Fibroblast of villous mesenchyme (primary cell): ENCODE measurements around the gene KIZ. TPM values are rescaled to one million over a fixed set of nuclear protein-coding genes. Genes with fewer than 3 reads are reported as not detected.

ENCODE experiments used
- DNase-seq: peaks from one replicate; pipeline ENCODE4 v3.0.0-alpha.2; 2010; ENCODE audit warnings: low read depth
- H3K4me3 ChIP-seq: 2 replicates; pipeline ENCODE4 v1.5.1; 2011; ENCODE audit warnings: low read depth, mild to moderate bottlenecking, low read length
- total RNA-seq: library from RNA; depleted of rRNA; stranded (reverse); fragments of >200 nt; gene quantifications from 2 replicates; pipeline ENCODE4 v1.2.3, GENCODE V29; 2012
- TF ChIP-seq, protein P1 (sequence below): IDR thresholded peaks from 2 replicates; pipeline ENCODE4 v1.5.1; 2012; ENCODE audit warnings: low read depth, mild to moderate bottlenecking, low read length; ENCODE audit not compliant: insufficient read depth

The KIZ gene
- total RNA-seq, 1 donor: 15.5 TPM

DNA sequence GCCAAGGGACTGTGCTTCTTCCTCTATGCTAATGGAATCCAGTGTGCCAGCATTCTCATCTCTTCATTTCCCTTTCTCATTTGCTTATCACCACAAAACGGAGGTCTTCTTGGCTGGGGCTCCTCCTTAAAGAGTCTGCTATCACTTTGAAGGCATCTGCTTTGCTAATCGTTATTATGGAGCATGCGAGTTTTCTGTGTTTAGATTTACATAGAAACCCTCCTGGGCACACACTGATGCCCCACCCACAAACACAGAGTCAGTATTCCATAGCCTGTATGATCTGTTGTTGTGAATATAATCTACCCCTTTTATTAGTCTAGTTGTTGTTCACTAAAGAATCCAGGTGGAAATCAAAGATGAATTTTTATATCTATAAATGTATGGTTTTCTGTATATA, 93.8 kb downstream of the KIZ start:
- TF ChIP-seq, protein P1, sequence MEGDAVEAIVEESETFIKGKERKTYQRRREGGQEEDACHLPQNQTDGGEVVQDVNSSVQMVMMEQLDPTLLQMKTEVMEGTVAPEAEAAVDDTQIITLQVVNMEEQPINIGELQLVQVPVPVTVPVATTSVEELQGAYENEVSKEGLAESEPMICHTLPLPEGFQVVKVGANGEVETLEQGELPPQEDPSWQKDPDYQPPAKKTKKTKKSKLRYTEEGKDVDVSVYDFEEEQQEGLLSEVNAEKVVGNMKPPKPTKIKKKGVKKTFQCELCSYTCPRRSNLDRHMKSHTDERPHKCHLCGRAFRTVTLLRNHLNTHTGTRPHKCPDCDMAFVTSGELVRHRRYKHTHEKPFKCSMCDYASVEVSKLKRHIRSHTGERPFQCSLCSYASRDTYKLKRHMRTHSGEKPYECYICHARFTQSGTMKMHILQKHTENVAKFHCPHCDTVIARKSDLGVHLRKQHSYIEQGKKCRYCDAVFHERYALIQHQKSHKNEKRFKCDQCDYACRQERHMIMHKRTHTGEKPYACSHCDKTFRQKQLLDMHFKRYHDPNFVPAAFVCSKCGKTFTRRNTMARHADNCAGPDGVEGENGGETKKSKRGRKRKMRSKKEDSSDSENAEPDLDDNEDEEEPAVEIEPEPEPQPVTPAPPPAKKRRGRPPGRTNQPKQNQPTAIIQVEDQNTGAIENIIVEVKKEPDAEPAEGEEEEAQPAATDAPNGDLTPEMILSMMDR: no peak
- no peak overlapping the region for H3K4me3 ChIP-seq
- DNase-seq: no peak

DNA sequence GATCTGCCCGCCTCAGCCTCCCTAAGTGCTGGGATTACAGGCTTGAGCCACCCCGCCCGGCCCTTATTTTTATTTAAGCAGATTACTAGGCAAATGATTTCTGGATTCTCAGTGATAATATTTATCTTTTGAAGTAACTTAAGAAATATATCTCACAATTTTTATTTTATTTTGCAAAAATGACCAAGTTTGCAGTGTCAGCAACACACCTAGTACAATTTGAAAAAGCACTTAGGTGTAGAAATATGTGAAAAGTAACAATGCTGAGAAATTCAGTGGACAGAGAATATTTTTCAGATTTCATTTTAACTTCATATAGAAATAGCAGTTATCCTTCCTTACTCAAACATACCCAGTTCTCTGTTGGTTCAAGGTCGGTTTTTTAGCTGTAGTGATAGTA, 98.3 kb downstream of the KIZ start:
- DNase-seq: no peak
- TF ChIP-seq, protein P1: no peak

DNA sequence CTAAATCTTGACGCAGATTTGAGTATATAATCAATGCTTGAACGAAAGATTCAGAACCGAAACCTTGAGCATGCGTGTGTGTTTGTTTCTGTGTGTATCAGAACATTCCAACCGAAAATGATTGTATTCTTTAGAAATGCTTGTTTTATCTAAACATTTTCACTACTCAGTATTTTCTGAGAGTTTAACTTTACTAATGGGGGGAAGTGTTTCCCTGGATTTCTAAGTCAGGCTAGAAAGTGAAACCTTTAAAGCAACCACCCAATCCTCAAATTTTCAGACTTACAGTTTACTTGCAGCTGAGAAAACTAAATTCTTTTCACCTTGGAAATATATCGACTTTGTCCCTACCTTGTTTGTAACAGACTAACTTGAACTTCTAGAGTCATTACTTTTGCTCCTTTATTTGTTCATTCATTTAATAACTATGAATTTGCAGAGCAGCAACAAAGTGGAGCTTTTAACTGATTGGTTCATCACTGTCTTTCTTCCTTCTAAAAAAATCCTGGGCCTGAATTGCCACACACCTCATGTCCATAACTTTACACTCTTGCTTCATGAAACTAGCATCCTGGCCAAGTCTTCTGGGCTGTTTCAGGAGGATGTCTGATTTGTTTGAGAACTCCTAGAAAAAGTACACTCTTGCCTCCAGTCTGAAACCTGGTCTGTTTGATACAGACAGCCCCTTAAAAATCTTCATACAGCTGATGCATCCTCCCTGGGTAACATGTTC, 99.5 kb downstream of the KIZ start:
- peak overlapping the region; percentile 21 for H3K4me3 ChIP-seq
- TF ChIP-seq, protein P1: no peak
- peak; percentile 49 for DNase-seq

More for the DNA sequence above, 98.3 kb downstream of the KIZ start:
- no peak overlapping the region for H3K4me3 ChIP-seq

DNA sequence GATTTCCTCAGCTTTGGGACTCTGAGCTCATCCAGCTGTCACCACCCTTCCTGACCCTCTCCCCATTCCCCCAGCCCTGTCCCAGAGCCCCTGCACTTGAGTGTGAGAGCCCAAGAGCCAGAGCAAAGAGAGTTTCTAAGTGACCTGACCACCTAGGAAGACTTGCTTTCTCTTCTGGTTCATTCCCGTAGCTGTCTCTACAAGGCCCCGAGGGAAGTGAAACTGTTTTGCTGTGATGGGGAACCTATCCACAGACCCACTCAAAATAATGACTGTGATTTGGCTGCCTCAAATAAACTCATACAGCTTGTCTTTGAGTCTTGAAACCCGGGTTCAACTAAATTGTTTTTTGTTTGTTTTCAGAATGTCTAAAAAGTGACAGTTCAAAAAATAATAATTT, 102.6 kb downstream of the KIZ start:
- TF ChIP-seq, protein P1: no peak
- H3K4me3 ChIP-seq: no peak overlapping the region
- no peak for DNase-seq

DNA sequence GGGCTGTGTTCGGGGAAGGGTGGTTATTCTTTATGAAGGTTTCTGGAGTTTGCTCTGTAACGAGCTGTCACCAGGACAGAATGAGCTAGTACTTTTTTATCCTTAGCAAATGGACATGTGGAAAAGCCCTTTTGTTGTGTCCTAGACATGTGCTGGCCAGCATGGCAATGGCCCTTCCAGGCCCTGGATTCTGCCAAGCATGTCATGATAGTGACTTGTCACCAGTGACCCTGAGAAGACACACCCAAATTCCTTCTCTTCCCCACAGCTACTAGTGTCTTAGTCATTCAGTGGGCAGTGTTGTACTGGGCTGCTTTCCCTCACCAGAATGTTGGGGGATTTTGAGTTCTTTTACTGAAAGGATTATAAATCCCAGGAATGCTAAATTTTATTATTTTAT, 103.3 kb downstream of the KIZ start:
- H3K4me3 ChIP-seq: no peak overlapping the region
- DNase-seq: no peak
- TF ChIP-seq, protein P1: no peak

DNA sequence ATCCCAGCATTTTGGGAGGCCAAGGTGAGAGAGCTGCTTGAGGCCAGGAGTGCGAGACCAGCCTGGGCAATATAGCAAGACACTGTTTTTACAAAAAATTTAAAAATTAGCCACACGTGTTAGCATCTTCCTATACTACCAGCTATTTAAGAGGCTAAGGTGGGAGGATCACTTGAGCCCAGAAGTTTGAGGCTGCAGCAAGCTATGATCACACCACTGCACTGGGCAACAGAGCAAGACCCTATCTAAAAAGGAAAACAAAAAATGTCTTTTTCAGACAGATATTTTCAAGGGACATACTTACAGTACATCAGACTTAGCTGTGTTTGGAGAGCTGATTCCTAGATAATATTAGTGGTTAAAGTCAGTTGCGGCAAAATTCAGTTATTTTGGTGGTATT, 104.3 kb downstream of the KIZ start:
- DNase-seq: no peak
- no peak overlapping the region for H3K4me3 ChIP-seq
- TF ChIP-seq, protein P1: no peak

DNA sequence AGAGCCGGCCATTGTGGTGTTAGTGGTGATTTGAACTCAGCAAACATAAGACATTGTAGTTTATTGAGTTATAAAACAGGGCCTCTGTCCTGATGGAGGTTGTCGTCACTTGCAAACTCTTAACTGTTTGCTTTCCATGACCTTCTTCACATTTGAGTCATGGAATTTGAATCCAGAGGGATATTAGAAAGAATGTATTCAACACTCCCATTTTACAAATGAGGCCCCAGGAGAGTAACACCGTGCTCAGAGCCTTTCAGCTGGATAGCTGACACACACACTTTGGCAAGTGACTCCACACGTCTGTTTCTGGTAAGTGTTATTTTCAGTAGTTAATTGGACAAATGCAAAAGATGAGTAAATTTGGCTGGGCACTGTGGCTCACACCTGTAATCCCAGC, 104.8 kb downstream of the KIZ start:
- TF ChIP-seq, protein P1: no peak
- H3K4me3 ChIP-seq: no peak overlapping the region
- DNase-seq: no peak
